Fibroblast of skin of abdomen (primary cell): ENCODE data around the gene IQCN.

ENCODE experiments used
- DNase-seq: peaks from one replicate; pipeline ENCODE4 v3.0.0-alpha.2; 2013

Gene IQCN

GRCh38 chr19:18231775-18232174 is 42.5 kb downstream of the IQCN start:
- no peak for DNase-seq

GRCh38 chr19:18230941-18231734 is 43.1 kb downstream of the IQCN start:
- DNase-seq = no peak

GRCh38 chr19:18229915-18230314 is 44.3 kb downstream of the IQCN start:
- DNase-seq = no peak

GRCh38 chr19:18229474-18229873 is 44.8 kb downstream of the IQCN start:
- no peak for DNase-seq

GRCh38 chr19:18227781-18228271 is 46.4 kb downstream of the IQCN start:
- DNase-seq = no peak

GRCh38 chr19:18226956-18227780 is 47.1 kb downstream of the IQCN start:
- DNase-seq = no peak

- DNase-seq = no peak
These were observed 48.4 kb downstream of the IQCN start, which contains the start of gene PDE4C for GRCh38 chr19:18225702-18226468. Gene PDE4C (minus strand): TSS chr19:18226438. CDS start chr19:18226415, 23 bp downstream.

- no peak for DNase-seq
These were observed 48.9 kb downstream of the IQCN start for GRCh38 chr19:18225355-18225701.

- DNase-seq = peak; percentile 96
These were observed 49.5 kb downstream of the IQCN start for GRCh38 chr19:18224525-18225354.

- no peak for DNase-seq
These were observed 50.3 kb downstream of the IQCN start for GRCh38 chr19:18223860-18224524.

- no peak for DNase-seq
These were observed 52.2 kb downstream of the IQCN start for GRCh38 chr19:18221815-18222725.

GRCh38 chr19:18220632-18221275 is 53.5 kb downstream of the IQCN start:
- no peak for DNase-seq

- no peak for DNase-seq
These were observed 54.2 kb downstream of the IQCN start for GRCh38 chr19:18219911-18220631.

- no peak for DNase-seq
These were observed 55.7 kb downstream of the IQCN start for GRCh38 chr19:18218600-18218999.

GRCh38 chr19:18218159-18218558 is 56.1 kb downstream of the IQCN start:
- DNase-seq = no peak

GRCh38 chr19:18216789-18217188 is 57.5 kb downstream of the IQCN start:
- DNase-seq = no peak

- DNase-seq = peak; percentile 44
These were observed 59.3 kb downstream of the IQCN start for GRCh38 chr19:18214779-18215433.

GRCh38 chr19:18211683-18212082 is 62.6 kb downstream of the IQCN start:
- DNase-seq = no peak
